H54 (cell line): ENCODE measurements around the gene THSD4.
A peak's percentile ranks its signal among the peaks of the same experiment; 100 is the strongest.

Experiments
- DNase-seq: peaks from one replicate; pipeline ENCODE4 v3.0.0; 2011; ENCODE audit warnings: low spot score, mixed read lengths; ENCODE audit not compliant: insufficient read length
- FAIRE-seq: peaks from 3 replicates; lab custom pipeline; 2011; peaks lifted over from hg19 to GRCh38; lab: Jason Lieb, UNC
- POLR2A ChIP-seq: IDR thresholded peaks from 2 replicates; pipeline ENCODE4 v1.6.1; 2011; ENCODE audit warnings: low read depth, mild to moderate bottlenecking, low read length

The THSD4 gene

GRCh38 chr15:71804226-71804625 lies 689.0 kb downstream of the THSD4 start:
- DNase-seq (no peak), FAIRE-seq (no peak)
- TF ChIP-seq POLR2A: no peak

- no peak for TF ChIP-seq POLR2A
- DNase-seq (no peak), FAIRE-seq (no peak)
These were observed 689.6 kb downstream of the THSD4 start for GRCh38 chr15:71804695-71805470.

GRCh38 chr15:71806452-71806931 lies 691.2 kb downstream of the THSD4 start:
- FAIRE-seq (no peak), DNase-seq (peak; percentile 45)
- no peak for TF ChIP-seq POLR2A

GRCh38 chr15:71807125-71807629 lies 691.9 kb downstream of the THSD4 start:
- FAIRE-seq (no peak), DNase-seq (no peak)
- no peak for TF ChIP-seq POLR2A

GRCh38 chr15:71807691-71808091 lies 692.4 kb downstream of the THSD4 start:
- no peak for TF ChIP-seq POLR2A
- no peak for DNase-seq

GRCh38 chr15:71808311-71809020 lies 693.2 kb downstream of the THSD4 start:
- DNase-seq: no peak
- FAIRE-seq: no peak

More at GRCh38 chr15:71807691-71808091, 692.4 kb downstream of the THSD4 start:
- FAIRE-seq: no peak

GRCh38 chr15:71809346-71809745 lies 694.1 kb downstream of the THSD4 start:
- DNase-seq (no peak), FAIRE-seq (no peak)
- no peak for TF ChIP-seq POLR2A

More at GRCh38 chr15:71808311-71809020, 693.2 kb downstream of the THSD4 start:
- no peak for TF ChIP-seq POLR2A

- no peak for DNase-seq
- FAIRE-seq: no peak
- TF ChIP-seq POLR2A: no peak
These were observed 695.2 kb downstream of the THSD4 start, which contains the start of gene NR2E3 for GRCh38 chr15:71810256-71811035. TSS of gene NR2E3 (plus strand) at chr15:71810554. CDS start at chr15:71810744, 190 bp downstream.

GRCh38 chr15:71811036-71811736 lies 695.9 kb downstream of the THSD4 start:
- no peak for FAIRE-seq
- TF ChIP-seq POLR2A: no peak
- no peak for DNase-seq

GRCh38 chr15:71811752-71812735 lies 696.8 kb downstream of the THSD4 start:
- FAIRE-seq (no peak), DNase-seq (no peak)
- TF ChIP-seq POLR2A: no peak

- FAIRE-seq (no peak), DNase-seq (no peak)
- TF ChIP-seq POLR2A: no peak
These were observed 697.9 kb downstream of the THSD4 start for GRCh38 chr15:71812966-71813722.
